Endothelial cell of umbilical vein (primary cell): Measurements from ENCODE around the gene AFAP1L2. TPM values are rescaled to one million over a fixed set of nuclear protein-coding genes. Genes with fewer than 3 reads are reported as not detected.

ENCODE experiments used
- BruUV-seq: library from RNA; stranded (reverse); fragments of 400-500 nt; replicated peaks from 2 replicates; lab custom pipeline; 2021; lab: Mats Ljungman, UMichigan
- CTCF ChIA-PET: fragments of 300-600, 350-600 bp; sonication (Branson Sonifier 250); formaldehyde crosslinking; loops from one replicate; lab custom pipeline; 2021; ENCODE audit warnings: antibody characterized with exemption, inconsistent platforms; lab: Charles Lee
- POLR2A ChIA-PET: fragments of 300-600, 350-600 bp; sonication (Branson Sonifier 250); formaldehyde crosslinking; loops from one replicate; lab custom pipeline; 2021; ENCODE audit warnings: antibody characterized with exemption, inconsistent platforms; lab: Charles Lee
- DNase-seq: peaks from one replicate; pipeline ENCODE4 v3.0.0-alpha.2; 2011; ENCODE audit warnings: low read depth, low spot score
- FAIRE-seq: peaks from 2 replicates; lab custom pipeline; 2011; peaks lifted over from hg19 to GRCh38; lab: Jason Lieb, UNC
- H2AFZ ChIP-seq: 2 replicates; pipeline ENCODE4 v1.6.0; 2012; ENCODE audit warnings: low read depth, low read length, control low read depth, inconsistent platforms
- H3K27ac ChIP-seq: 2 replicates; pipeline ENCODE4 v1.5.1; 2011; ENCODE audit warnings: low read depth, mild to moderate bottlenecking, control low read depth, low read length, moderate library complexity; ENCODE audit not compliant: insufficient read depth
- H3K27me3 ChIP-seq, 2 experiments: 2 replicates each; pipeline versions ENCODE4 v1.6.0 to v1.6.1; 2011; ENCODE audit warnings: low read length in 2 of 2, mixed read lengths in 1 of 2; ENCODE audit not compliant: control insufficient read depth in 2 of 2, insufficient read depth in 2 of 2
- H3K36me3 ChIP-seq, 2 experiments: 2 replicates in 1 of 2; 3 replicates in 1 of 2; pipeline ENCODE4 v1.5.1; 2011; ENCODE audit warnings: low read length in 2 of 2, mild to moderate bottlenecking in 1 of 2, moderate library complexity in 1 of 2; ENCODE audit not compliant: control insufficient read depth in 2 of 2, insufficient read depth in 2 of 2; ENCODE audit errors: extremely low read depth in 1 of 2
- H3K4me1 ChIP-seq: 3 replicates; pipeline ENCODE4 v1.5.1; 2011; ENCODE audit warnings: mild to moderate bottlenecking, low read length; ENCODE audit not compliant: control insufficient read depth, insufficient read depth; ENCODE audit errors: extremely low read depth
- H3K4me2 ChIP-seq: 2 replicates; pipeline ENCODE4 v1.6.1; 2011; ENCODE audit warnings: low read length, control low read depth, mixed read lengths; ENCODE audit not compliant: insufficient read depth
- H3K4me3 ChIP-seq, 3 experiments: fragments of 200-600 bp in 1 of 3; sonication (generic), shearing (Covaris generic) in 1 of 3; replicated peaks in 1 of 3; 2 replicates each; pipeline ENCODE4 v1.5.1; 2011 to 2016; ENCODE audit warnings: control low read depth in 3 of 3, low read length in 3 of 3, mild to moderate bottlenecking in 2 of 3, inconsistent platforms in 1 of 3, low read depth in 1 of 3, moderate library complexity in 1 of 3; ENCODE audit not compliant: insufficient read depth in 1 of 3
- H3K79me2 ChIP-seq: 2 replicates; pipeline ENCODE4 v1.6.0; 2012; ENCODE audit warnings: low read length, inconsistent platforms; ENCODE audit not compliant: control insufficient read depth, insufficient read depth
- H3K9ac ChIP-seq: replicated peaks from 2 replicates; pipeline ENCODE3; 2011; ENCODE audit warnings: low read length, control low read depth; ENCODE audit not compliant: insufficient read depth; ENCODE audit errors: extremely low read depth
- H3K9me1 ChIP-seq: replicated peaks from 3 replicates; pipeline ENCODE4 v1.6.0; 2011; ENCODE audit warnings: mild to moderate bottlenecking, low read length; ENCODE audit not compliant: control insufficient read depth, insufficient read depth; ENCODE audit errors: extremely low read depth
- H3K9me3 ChIP-seq: replicated peaks from 2 replicates; pipeline ENCODE4 v1.5.1; 2012; ENCODE audit warnings: low read length, inconsistent platforms; ENCODE audit not compliant: control insufficient read depth, insufficient read depth
- H4K20me1 ChIP-seq: replicated peaks from 2 replicates; pipeline ENCODE3; 2011; ENCODE audit warnings: mild to moderate bottlenecking, low read length; ENCODE audit not compliant: control insufficient read depth, insufficient read depth; ENCODE audit errors: extremely low read depth
- EZH2 ChIP-seq: IDR thresholded peaks from 2 replicates; pipeline ENCODE4 v1.6.1; 2012; ENCODE audit warnings: borderline replicate concordance, low read depth, mild to moderate bottlenecking, moderate library complexity, low read length, inconsistent platforms; ENCODE audit not compliant: severe bottlenecking
- FOS ChIP-seq: IDR thresholded peaks from 2 replicates; pipeline ENCODE4 v1.6.1; 2011; ENCODE audit warnings: mild to moderate bottlenecking, low read length, moderate library complexity, borderline replicate concordance; ENCODE audit not compliant: insufficient read depth
- GATA2 ChIP-seq: IDR thresholded peaks from 2 replicates; pipeline ENCODE4 v1.7.0; 2011; ENCODE audit warnings: low read depth, mild to moderate bottlenecking, moderate library complexity, mixed read lengths, low read length; ENCODE audit not compliant: insufficient read length, insufficient read depth
- JUN ChIP-seq: IDR thresholded peaks from 2 replicates; pipeline ENCODE4 v1.6.1; 2011; ENCODE audit warnings: borderline replicate concordance, low read depth; ENCODE audit not compliant: insufficient read length, insufficient read depth
- MYC ChIP-seq: IDR thresholded peaks from one replicate; pipeline ENCODE4 v1.6.1; 2011; ENCODE audit warnings: mild to moderate bottlenecking, low read depth, low read length
- POLR2A ChIP-seq: IDR thresholded peaks from 2 replicates; pipeline ENCODE4 v1.6.1; 2012; ENCODE audit warnings: low read depth, mild to moderate bottlenecking, control low read depth, low read length
- POLR2AphosphoS5 ChIP-seq: IDR thresholded peaks from 2 replicates; pipeline ENCODE4 v1.6.1; 2012; ENCODE audit warnings: low read depth, mild to moderate bottlenecking, control low read depth, low read length, moderate library complexity; ENCODE audit not compliant: insufficient read depth
- dilution Hi-C: fragments of 300-500 bp; cut with MboI; formaldehyde crosslinking; loops from one replicate; pipeline ENCODE4 v1.15.0; 2019; ENCODE audit warnings: low sequenced_read_pairs; ENCODE audit not compliant: extremely low pct_ligation_motif_present
- intact Hi-C: fragments of 100-400 bp; cut with micrococcal nuclease; formaldehyde crosslinking; loops from one replicate; pipeline ENCODE4 v1.10.0; 2022
- polyA plus RNA-seq, 4 experiments: library from polyadenylated mRNA; depleted of rRNA in 3 of 4; stranded (reverse) in 3 of 4; unstranded in 1 of 4; fragments of >200 nt; gene quantifications; 2 replicates each; pipeline versions ENCODE4 v1.2.1 to v1.2.3, GENCODE V29; 2011 to 2012; ENCODE audit warnings: missing spikeins in 1 of 4
- total RNA-seq: library from RNA; stranded (reverse); gene quantifications from 2 replicates; pipeline ENCODE4 v1.2.3, GENCODE V29; 2021
- TF ChIP-seq, protein P1 (sequence below), 2 donors: IDR thresholded peaks; 1 replicate in 1 of 2; 2 replicates in 1 of 2; pipeline ENCODE4 v1.5.1; 2011; ENCODE audit warnings: low read length in 2 of 2, mild to moderate bottlenecking in 2 of 2, moderate library complexity in 2 of 2, control low read depth in 1 of 2, inconsistent platforms in 1 of 2, low read depth in 1 of 2; ENCODE audit not compliant: insufficient read depth in 1 of 2; ENCODE audit errors: extremely low read depth in 1 of 2
- TF ChIP-seq, protein P2 (sequence below): IDR thresholded peaks from 2 replicates; pipeline ENCODE4 v1.6.1; 2011; ENCODE audit not compliant: insufficient read depth, insufficient read length

Gene AFAP1L2
- total and polyA plus RNA-seq, 2 donors (not counting 3 experiments of a cell fraction or from before 2014, with no cell fraction given), result 0.90 to 4.1 TPM

DNA sequence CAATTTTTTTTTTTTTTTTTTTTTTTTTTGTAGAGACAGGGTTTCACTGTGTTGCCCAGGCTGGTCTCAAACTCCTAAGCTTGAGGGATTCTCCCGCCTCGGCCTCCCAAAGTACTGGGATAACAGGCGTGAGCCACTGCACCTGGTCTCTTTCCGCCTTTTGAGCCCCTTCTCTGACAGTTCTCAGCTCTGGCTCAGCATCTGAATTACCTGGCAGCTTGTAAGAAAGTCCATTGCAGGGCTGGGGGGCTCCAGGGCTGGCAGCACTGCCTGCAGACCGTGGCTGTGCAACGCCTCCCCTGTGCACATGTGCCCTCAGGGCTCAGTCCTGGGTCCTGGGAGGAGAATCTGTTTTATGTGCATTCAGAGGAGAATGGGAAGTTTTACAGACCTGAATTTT lies 127.6 kb downstream of the AFAP1L2 start:
- intact Hi-C loops, result no loop called here

More for the DNA sequence above, 127.6 kb downstream of the AFAP1L2 start:
- H3K4me3 ChIP-seq, result no peak overlapping the region
- peaks cover 3% of the 10 kb centered on the region for H3K4me1 ChIP-seq
- DNase-seq (no peak), FAIRE-seq (no peak)
- BruUV-seq, result no TSS peak
- dilution Hi-C loops, result no loop called here
- no peaks in the 10 kb centered on the region for H3K79me2 ChIP-seq
- no peak overlapping the region for H3K27ac ChIP-seq
- no peak overlapping the region for H3K4me2 ChIP-seq
- no peaks in the 10 kb centered on the region for H3K9me3 ChIP-seq
- no peaks in the 10 kb centered on the region for H3K27me3 ChIP-seq
- POLR2A ChIA-PET, result no interaction called here
- H2AFZ ChIP-seq, result no peak overlapping the region
- CTCF ChIA-PET, result interaction anchor here (0.6 to 0.7 kb wide), 2 partner anchors 60 to 272 kb away, joined by 3 to 4 read pairs; no protein-coding TSS in a partner anchor
- TF ChIP-seq GATA2 (no peak), FOS (no peak), JUN (no peak), POLR2AphosphoS5 (no peak), MYC (no peak), EZH2 (no peak), POLR2A (no peak)
- TF ChIP-seq, protein P1, sequence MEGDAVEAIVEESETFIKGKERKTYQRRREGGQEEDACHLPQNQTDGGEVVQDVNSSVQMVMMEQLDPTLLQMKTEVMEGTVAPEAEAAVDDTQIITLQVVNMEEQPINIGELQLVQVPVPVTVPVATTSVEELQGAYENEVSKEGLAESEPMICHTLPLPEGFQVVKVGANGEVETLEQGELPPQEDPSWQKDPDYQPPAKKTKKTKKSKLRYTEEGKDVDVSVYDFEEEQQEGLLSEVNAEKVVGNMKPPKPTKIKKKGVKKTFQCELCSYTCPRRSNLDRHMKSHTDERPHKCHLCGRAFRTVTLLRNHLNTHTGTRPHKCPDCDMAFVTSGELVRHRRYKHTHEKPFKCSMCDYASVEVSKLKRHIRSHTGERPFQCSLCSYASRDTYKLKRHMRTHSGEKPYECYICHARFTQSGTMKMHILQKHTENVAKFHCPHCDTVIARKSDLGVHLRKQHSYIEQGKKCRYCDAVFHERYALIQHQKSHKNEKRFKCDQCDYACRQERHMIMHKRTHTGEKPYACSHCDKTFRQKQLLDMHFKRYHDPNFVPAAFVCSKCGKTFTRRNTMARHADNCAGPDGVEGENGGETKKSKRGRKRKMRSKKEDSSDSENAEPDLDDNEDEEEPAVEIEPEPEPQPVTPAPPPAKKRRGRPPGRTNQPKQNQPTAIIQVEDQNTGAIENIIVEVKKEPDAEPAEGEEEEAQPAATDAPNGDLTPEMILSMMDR (IDR thresholded peaks at IDR 0.05; ENCODE audit: extremely low read depth in 1 of 2, insufficient read depth in 1 of 2, low read depth in 1 of 2, low read length in 2 of 2), result no peak
- TF ChIP-seq, protein P2, sequence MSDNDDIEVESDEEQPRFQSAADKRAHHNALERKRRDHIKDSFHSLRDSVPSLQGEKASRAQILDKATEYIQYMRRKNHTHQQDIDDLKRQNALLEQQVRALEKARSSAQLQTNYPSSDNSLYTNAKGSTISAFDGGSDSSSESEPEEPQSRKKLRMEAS, result no peak
- H3K9ac ChIP-seq, result no peak overlapping the region
- H4K20me1 ChIP-seq, result no peaks in the 10 kb centered on the region
- H3K36me3 ChIP-seq, result no peaks in the 10 kb centered on the region
- no peaks in the 10 kb centered on the region for H3K9me1 ChIP-seq
